HG02763 (cell line): ENCODE data around the gene RREB1.
A peak's percentile ranks its signal among the peaks of the same experiment; 100 is the strongest.

ENCODE experiments used
- ATAC-seq: cut with Tn5 transposase; IDR thresholded peaks from one replicate; pipeline ENCODE4 v1.9.1; 2021; ENCODE audit warnings: mild to moderate bottlenecking, moderate library complexity; ENCODE audit not compliant: unreplicated experiment

Gene RREB1

DNA sequence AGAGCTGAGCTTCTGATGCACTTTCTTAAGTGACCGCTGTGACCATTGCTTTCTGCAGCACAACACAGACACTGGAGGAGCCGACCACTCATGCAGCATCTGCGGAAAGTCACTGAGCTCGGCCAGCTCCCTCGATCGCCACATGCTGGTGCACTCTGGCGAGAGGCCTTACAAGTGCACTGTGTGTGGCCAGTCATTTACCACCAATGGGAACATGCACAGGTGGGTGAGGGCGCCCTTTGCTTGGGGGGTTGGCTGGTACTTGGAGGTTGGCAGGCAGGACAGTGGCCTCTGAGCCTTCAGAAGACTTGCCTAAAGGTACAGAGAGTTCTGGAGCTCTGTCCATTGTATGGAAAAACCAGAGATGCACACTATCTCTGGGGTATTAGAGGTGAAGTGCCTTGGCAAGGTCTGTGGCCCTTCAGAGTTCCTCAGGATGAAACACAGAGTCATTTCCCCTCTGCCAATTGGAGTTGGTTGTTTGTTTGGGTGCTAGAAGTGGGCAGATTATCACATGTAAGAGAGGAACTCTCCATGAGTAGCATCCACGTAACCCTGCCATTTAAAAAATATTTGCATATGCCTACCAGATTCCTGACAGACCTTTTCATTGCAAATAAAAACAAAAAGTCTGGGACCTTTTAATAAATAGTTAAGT lies 81.5 kb downstream of the RREB1 start:
- ATAC-seq: no peak

DNA sequence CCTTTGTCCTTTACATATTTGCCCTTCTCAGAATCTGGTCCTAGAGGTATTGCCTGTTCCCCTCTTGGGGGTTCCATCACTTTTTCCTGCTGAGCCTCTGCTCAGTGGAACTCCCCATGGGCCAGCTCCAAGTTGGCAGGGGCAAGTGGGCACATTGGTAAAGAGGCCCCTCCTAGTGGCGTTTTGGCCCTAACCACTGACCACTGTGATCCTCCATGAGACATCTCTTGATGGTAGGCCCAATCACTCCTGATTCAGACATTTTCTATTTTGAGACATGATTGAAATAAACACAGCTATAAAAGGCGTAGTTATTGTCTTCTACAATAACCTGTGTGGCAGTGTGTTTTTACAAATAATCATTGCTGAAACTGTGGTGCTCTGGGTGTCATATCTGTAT lies 83.0 kb downstream of the RREB1 start:
- no peak for ATAC-seq

DNA sequence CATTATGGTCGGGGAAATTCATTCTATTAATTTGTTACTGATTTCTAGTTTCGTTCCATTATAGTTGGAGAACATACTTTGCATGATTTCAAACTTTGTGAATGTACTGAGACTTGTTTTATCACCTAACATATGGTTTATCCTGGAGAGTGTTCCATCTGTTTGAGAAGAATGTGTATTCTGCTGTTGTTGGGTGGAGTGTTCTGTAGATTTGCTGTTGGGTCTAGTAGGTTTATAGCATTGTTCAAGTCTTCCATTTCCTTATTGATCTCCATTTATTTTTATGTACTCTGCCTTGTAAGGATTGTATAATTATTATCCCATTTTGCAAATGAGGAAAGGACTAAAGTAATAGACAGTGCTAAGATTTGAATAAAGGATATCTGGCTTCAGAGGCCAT lies 85.4 kb downstream of the RREB1 start:
- no peak for ATAC-seq

GRCh38 chr6:7194657-7195056 lies 86.9 kb downstream of the RREB1 start:
- ATAC-seq: no peak

DNA sequence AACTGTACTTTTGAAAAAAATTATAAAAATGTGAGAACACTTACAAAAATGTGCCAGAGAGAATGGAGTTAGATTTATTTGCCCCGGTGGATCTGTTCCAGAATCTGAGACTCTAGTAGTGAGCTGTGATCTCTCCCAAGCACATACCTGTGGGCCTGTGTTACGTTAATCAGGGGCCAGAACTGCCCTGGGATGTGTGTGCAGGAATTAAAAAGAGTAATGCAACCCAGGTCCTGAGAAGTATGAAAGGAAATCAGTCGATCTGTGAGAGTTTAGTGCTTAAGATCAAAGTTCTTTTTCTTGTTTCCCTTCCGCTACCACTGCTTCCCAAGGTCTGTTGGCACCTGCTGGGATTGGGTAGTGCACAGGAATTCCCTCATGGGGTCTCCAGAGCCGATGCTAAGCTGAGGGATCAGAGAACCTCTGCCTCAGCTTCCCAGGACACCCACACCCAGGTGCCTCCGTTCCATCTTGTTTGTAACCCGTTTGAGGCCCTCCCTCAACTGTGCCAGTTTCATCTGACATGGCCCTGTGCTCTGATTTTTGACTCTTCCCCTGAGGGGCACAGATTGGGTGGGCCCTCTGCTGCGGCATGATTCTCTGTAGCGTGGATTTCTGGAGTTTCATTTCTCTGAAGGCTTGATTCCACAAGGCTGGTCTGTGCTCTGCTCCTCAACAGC lies 87.7 kb downstream of the RREB1 start:
- ATAC-seq: no peak

GRCh38 chr6:7196019-7196402 lies 88.2 kb downstream of the RREB1 start:
- ATAC-seq: no peak

DNA sequence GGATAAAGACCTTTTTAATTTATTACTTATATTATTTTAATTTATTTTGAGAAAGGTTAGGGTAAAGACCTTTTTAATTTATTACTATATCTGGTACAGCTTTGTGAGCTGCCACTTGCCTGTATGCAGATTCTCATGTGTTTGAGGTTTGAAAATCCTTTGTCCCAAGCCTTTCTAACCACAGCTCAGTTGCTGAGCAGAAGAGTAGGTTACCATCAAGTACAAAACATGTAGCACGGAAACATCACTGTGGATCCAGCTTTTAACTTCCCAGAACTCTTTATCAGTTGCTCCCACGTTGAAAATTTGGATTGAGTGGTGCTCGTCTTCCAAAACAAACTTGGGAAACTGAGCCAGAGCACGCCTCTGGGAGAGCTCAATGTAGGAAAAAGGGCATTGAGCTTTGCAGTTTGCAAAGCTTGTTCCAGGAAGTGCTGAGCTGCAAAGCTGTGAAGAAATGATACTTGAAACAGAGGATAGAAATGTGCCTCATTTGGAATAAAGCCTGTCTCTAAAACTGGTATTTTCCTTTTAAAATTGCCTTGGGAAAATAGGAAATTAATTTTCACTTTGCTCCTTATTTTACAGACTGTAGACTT lies 89.0 kb downstream of the RREB1 start:
- ATAC-seq: no peak

DNA sequence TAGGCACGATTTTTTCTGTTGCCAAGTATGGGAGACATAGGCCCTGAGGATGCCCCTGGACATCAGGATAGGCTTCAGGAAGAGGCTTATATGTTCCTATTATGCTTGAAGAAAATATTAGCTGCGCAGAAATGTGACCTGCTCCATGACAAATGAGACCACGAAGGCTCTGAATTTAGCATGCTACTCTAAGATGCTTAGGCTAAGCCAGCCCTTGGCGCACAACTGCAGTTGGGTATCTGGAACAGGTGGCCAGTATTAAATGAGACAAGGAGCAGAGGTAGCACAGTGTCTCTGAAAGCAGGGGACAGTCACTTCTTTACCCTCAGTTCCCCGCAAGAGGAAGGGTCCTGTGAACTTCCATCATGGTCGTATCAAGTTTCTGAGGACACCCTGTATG lies 90.0 kb downstream of the RREB1 start:
- ATAC-seq: no peak

GRCh38 chr6:7198833-7199800 lies 91.4 kb downstream of the RREB1 start:
- no peak for ATAC-seq

DNA sequence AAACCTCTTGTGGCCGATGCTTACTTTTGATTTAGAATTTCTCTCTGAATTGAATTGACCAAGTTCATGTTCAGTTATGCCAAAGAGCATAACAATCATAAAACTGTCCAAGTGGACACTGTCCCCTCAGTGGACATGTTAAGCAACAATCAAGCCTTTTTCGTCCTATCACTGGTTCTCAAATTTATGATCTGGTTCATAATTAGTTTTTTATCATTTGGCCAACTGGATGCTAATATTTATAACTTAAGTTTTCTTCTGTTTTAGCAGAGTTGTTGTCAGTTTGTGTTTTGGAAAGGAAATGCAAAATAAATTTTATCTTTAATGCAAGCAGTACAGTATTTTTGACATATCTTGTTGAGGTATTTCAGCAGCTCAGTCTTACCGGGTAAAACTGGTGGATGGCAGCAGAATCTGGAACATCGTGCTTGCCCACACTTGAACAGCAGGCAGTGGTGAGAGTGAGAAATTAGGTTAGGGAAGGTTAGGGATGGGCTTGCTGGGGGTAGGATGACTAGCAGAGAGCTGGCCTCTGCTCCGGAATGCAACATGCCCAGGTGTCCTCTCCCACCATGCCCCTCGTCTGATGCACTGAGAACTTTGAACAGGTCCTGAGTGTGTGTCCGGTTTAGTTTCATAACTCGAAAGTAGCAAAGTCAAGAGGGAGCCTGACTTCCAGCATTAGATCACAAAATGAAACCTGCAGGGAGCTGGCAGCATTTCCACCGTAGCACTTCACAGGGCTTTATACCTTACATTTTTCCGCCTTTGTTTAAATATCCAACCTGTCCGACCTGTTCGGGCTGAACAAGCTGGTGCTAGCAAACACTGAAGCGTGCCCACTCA lies 93.1 kb downstream of the RREB1 start:
- no peak for ATAC-seq

GRCh38 chr6:7201444-7201731 lies 93.6 kb downstream of the RREB1 start:
- no peak for ATAC-seq

GRCh38 chr6:7201732-7202541 lies 94.2 kb downstream of the RREB1 start:
- ATAC-seq: peak; percentile 93

DNA sequence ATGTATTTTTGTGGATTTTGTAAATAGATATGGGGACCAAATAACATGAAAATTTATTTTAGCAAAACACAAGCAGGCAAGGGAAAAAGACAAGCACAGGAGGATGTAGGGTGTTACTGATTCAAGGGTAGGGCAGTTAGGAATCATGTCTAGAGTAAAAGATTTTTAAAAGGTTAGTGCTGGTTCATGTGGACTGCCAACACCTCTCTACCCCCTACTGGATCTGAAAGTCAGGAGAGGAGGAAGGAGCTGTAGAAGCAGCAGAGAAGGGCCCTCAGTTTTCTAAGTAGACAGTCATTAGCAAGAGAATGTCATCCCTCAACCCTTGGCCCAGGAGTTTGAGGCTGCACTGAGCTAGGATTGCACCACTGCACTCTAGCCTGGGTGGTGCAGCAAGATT lies 95.2 kb downstream of the RREB1 start:
- ATAC-seq: no peak

DNA sequence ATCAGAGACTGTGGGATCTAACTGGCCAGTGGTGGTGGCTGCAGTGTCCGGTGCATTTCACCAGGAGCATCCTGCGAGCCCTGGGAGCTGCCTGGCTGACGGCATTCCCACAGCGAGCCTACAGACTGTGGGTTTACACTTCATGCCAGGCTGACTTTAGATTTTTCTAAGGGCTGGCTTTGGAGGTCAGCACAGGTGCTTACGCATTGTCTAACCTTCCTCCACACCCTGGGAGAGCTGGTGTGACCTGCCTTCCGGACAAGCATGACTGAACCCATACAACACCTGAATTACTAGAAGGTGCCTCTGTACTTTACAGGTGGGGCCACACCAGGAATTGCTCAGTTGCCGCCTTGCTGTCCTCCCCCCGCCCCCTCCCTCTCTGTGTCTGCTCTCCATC lies 96.2 kb downstream of the RREB1 start:
- no peak for ATAC-seq

GRCh38 chr6:7204726-7205125 lies 97.0 kb downstream of the RREB1 start:
- no peak for ATAC-seq

- no peak for ATAC-seq
These were observed 100.0 kb downstream of the RREB1 start for GRCh38 chr6:7207720-7208119.

DNA sequence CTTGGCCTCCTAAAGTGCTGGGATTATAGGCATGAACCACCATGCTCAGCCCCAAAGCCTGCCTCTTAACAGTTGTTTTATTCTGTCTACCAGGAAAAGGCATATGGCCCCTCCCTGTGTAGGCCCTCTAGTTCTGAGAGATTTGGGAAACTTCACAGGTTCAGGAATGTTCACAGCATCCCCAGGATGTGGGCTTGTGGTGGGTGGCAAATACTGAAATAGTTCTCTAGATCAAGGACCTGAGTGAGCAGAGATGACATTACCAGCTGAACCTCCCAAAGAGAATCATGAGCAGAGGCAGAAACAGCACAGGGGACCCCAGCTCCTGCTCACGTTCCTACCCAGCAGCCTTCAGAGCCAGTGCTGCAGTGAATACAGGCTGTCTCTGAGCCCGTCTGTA lies 105.7 kb downstream of the RREB1 start:
- no peak for ATAC-seq

DNA sequence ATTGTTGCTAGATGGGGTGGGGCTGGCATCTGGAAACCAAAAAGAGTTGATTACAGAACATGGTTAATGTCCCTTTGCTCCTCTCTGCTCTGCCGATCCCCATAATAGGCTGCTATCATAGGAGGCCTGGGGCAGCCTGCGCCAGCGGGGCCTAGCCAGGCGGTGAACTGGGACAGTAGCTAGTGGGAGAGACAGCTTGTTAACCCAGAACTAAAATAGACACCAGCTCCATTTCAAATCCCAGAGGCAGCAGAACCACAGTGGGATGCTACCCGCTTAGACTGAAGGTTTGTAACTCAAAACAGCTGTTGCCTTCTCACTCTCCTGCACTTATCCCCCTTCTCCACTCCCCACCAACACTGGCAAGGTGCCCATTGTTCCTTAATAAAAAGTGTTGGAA lies 106.7 kb downstream of the RREB1 start:
- no peak for ATAC-seq

- no peak for ATAC-seq
These were observed 107.4 kb downstream of the RREB1 start for GRCh38 chr6:7215131-7215530.

- peak; percentile 65 for ATAC-seq
These were observed 108.1 kb downstream of the RREB1 start for GRCh38 chr6:7215798-7216231.
